ENCODE results near the gene MAGI2.

Gene MAGI2

DNA sequence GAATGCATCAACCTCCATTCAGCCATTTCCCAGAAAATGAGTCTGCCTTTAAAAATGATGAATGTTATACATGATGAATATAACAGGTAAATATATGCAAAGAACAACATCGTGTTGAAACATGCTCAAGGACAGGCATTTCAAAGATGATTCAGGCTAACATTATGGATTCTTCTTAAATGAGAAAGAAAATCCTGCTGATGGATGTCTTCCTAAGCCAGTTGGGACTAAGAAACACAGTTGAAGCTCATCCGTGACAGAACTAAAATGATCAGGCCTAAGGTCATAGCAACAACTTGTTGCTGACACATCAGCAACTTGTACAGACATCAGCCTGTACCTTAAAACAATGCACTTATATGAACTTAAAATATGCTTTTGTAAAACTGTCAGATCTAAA is 267.9 kb downstream of the MAGI2 start:
- H2AFZ ChIP-seq (ENCODE audit: low read depth, low read length, severe bottlenecking): no peak overlapping the region
- no peak overlapping the region for H3K9ac ChIP-seq (ENCODE audit: low read length)
- H3F3A ChIP-seq (ENCODE audit: insufficient read depth): no peaks in the 10 kb centered on the region
- no peaks in the 10 kb centered on the region for H3K9me2 ChIP-seq (replicated peaks; ENCODE audit: insufficient read depth, low read length)
- H3K4me2 ChIP-seq (ENCODE audit: low read depth, low read length, poor library complexity, severe bottlenecking): no peak overlapping the region
- H4K20me1 ChIP-seq (ENCODE audit: low read depth, low read length): no peaks in the 10 kb centered on the region
- H3K79me2 ChIP-seq (ENCODE audit: insufficient read depth, low read length): no peaks in the 10 kb centered on the region
- H3K27me3 ChIP-seq (ENCODE audit: low read length): no peaks in the 10 kb centered on the region
- no peaks in the 10 kb centered on the region for H3K36me3 ChIP-seq (ENCODE audit: low read length)
- H3K9me3 ChIP-seq (ENCODE audit: insufficient read depth, low read length): no peaks in the 10 kb centered on the region
- no peak overlapping the region for H3K4me3 ChIP-seq (ENCODE audit: insufficient read depth, low read length, poor library complexity, severe bottlenecking)
- TF ChIP-seq EZH2phosphoT487 (conservative IDR thresholded peaks at IDR 0.05; ENCODE audit: low read length): no peak
- TF ChIP-seq, protein P1, sequence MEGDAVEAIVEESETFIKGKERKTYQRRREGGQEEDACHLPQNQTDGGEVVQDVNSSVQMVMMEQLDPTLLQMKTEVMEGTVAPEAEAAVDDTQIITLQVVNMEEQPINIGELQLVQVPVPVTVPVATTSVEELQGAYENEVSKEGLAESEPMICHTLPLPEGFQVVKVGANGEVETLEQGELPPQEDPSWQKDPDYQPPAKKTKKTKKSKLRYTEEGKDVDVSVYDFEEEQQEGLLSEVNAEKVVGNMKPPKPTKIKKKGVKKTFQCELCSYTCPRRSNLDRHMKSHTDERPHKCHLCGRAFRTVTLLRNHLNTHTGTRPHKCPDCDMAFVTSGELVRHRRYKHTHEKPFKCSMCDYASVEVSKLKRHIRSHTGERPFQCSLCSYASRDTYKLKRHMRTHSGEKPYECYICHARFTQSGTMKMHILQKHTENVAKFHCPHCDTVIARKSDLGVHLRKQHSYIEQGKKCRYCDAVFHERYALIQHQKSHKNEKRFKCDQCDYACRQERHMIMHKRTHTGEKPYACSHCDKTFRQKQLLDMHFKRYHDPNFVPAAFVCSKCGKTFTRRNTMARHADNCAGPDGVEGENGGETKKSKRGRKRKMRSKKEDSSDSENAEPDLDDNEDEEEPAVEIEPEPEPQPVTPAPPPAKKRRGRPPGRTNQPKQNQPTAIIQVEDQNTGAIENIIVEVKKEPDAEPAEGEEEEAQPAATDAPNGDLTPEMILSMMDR (IDR thresholded peaks at IDR 0.05; ENCODE audit: insufficient read depth, low read length, poor library complexity, severe bottlenecking): no peak
- H3K27ac ChIP-seq (ENCODE audit: low read depth, low read length): no peak overlapping the region

GRCh38 chr7:79182283-79182682 is 271.2 kb downstream of the MAGI2 start:
- no peaks in the 10 kb centered on the region for H3K9me3 ChIP-seq (ENCODE audit: insufficient read depth, low read length)
- TF ChIP-seq, protein P1 (IDR thresholded peaks at IDR 0.05; ENCODE audit: insufficient read depth, low read length, poor library complexity, severe bottlenecking): no peak
- H3K9me2 ChIP-seq (replicated peaks; ENCODE audit: insufficient read depth, low read length): no peaks in the 10 kb centered on the region
- H3K9ac ChIP-seq (ENCODE audit: low read length): no peak overlapping the region
- H3K27me3 ChIP-seq (ENCODE audit: low read length): no peaks in the 10 kb centered on the region
- no peak overlapping the region for H2AFZ ChIP-seq (ENCODE audit: low read depth, low read length, severe bottlenecking)
- H3K4me2 ChIP-seq (ENCODE audit: low read depth, low read length, poor library complexity, severe bottlenecking): no peak overlapping the region
- no peaks in the 10 kb centered on the region for H3K79me2 ChIP-seq (ENCODE audit: insufficient read depth, low read length)
- H3K27ac ChIP-seq (ENCODE audit: low read depth, low read length): no peak overlapping the region
- no peak overlapping the region for H3K4me3 ChIP-seq (ENCODE audit: insufficient read depth, low read length, poor library complexity, severe bottlenecking)
- H4K20me1 ChIP-seq (ENCODE audit: low read depth, low read length): no peaks in the 10 kb centered on the region
- H3K36me3 ChIP-seq (ENCODE audit: low read length): no peaks in the 10 kb centered on the region
- H3F3A ChIP-seq (ENCODE audit: insufficient read depth): no peaks in the 10 kb centered on the region

GRCh38 chr7:79180533-79180932 is 272.9 kb downstream of the MAGI2 start:
- Histone ChIP-seq H3K27ac (ENCODE audit: low read depth, low read length) (no peak overlapping the region), H3K9me3 (ENCODE audit: insufficient read depth, low read length) (no peaks in the 10 kb centered on the region), H2AFZ (ENCODE audit: low read depth, low read length, severe bottlenecking) (no peak overlapping the region), H3K9me2 (replicated peaks; ENCODE audit: insufficient read depth, low read length) (no peaks in the 10 kb centered on the region), H3K9ac (ENCODE audit: low read length) (no peak overlapping the region), H3K79me2 (ENCODE audit: insufficient read depth, low read length) (no peaks in the 10 kb centered on the region), H3K36me3 (ENCODE audit: low read length) (no peaks in the 10 kb centered on the region), H3K4me3 (ENCODE audit: insufficient read depth, low read length, poor library complexity, severe bottlenecking) (no peak overlapping the region), H4K20me1 (ENCODE audit: low read depth, low read length) (no peaks in the 10 kb centered on the region), H3K4me2 (ENCODE audit: low read depth, low read length, poor library complexity, severe bottlenecking) (no peak overlapping the region), H3K27me3 (ENCODE audit: low read length) (no peaks in the 10 kb centered on the region), H3F3A (ENCODE audit: insufficient read depth) (no peaks in the 10 kb centered on the region)
- TF ChIP-seq, protein P1 (IDR thresholded peaks at IDR 0.05; ENCODE audit: insufficient read depth, low read length, poor library complexity, severe bottlenecking): no peak
- no peak for TF ChIP-seq EZH2phosphoT487 (conservative IDR thresholded peaks at IDR 0.05; ENCODE audit: low read length)
